Esophagus muscularis mucosa (tissue), 4 donors: ENCODE measurements around the gene PLEK2. TPM values are rescaled to one million over a fixed set of nuclear protein-coding genes. Genes with fewer than 3 reads are reported as not detected.
"Not testable (repeated sequence)": the region's sequence is repeated elsewhere in the genome, so short reads cannot be mapped to it uniquely, and the experiment has no call there.

Experiments
- DNase-seq: peaks from one replicate; pipeline ENCODE4 v3.0.0-alpha.2; 2017; ENCODE audit errors: extremely low spot score
- H3K27ac ChIP-seq, 4 donors: fragments of 200-600 bp; sonication (generic); replicated peaks in 1 of 4; 1 replicate in 3 of 4; 2 replicates in 1 of 4; pipeline ENCODE4 v1.5.1; 2016 to 2019; ENCODE audit warnings: mild to moderate bottlenecking in 1 of 4
- H3K27me3 ChIP-seq, 4 donors: fragments of 200-600 bp; sonication (generic); one replicate each; pipeline versions ENCODE4 v1.5.1 to v1.6.0; 2016 to 2019
- H3K36me3 ChIP-seq, 4 donors: fragments of 200-600 bp; sonication (generic); one replicate each; pipeline ENCODE4 v1.5.1; 2016 to 2019
- H3K4me1 ChIP-seq, 4 donors: fragments of 200-600 bp; sonication (generic); one replicate each; pipeline ENCODE4 v1.5.1; 2016 to 2019
- H3K4me3 ChIP-seq, 4 donors: fragments of 200-600 bp; sonication (generic); 1 replicate in 2 of 4; 2 replicates in 2 of 4; pipeline ENCODE4 v1.5.1; 2016 to 2019; ENCODE audit warnings: mild to moderate bottlenecking in 4 of 4, moderate library complexity in 1 of 4
- H3K9me3 ChIP-seq, 4 donors: fragments of 200-600 bp; sonication (generic); 1 replicate in 3 of 4; 2 replicates in 1 of 4; pipeline ENCODE4 v1.5.1; 2016 to 2019
- EP300 ChIP-seq: sonication (generic); formaldehyde crosslinking; IDR thresholded peaks from one replicate; pipeline ENCODE4 v1.6.1; 2017; ENCODE audit warnings: antibody characterized with exemption
- POLR2A ChIP-seq: fragments of 450-650 bp; IDR thresholded peaks from one replicate; pipeline ENCODE4 v1.6.1; 2017; ENCODE audit warnings: antibody characterized with exemption, moderate library complexity, mild to moderate bottlenecking, low read depth
- POLR2AphosphoS5 ChIP-seq, 2 donors: sonication (generic); formaldehyde crosslinking; IDR thresholded peaks; one replicate each; pipeline ENCODE4 v1.6.1; 2017; ENCODE audit warnings: antibody characterized with exemption in 2 of 2
- WGBS: methylation state at CpG from one replicate; pipeline ENCODE4 v1.1.5; 2018; 5-methylcytosine and 5-hydroxymethylcytosine counted together
- intact Hi-C: fragments of 100-400 bp; cut with DNase I; formaldehyde crosslinking; loops from one replicate; pipeline ENCODE4 v1.15.1; 2023
- total RNA-seq, 4 donors: library from RNA; depleted of rRNA; stranded (reverse); fragments of >200 nt; gene quantifications; one replicate each; pipeline versions ENCODE4 v1.1.0 to v1.2.1, GENCODE V29; 2016
- TF ChIP-seq, protein P1 (sequence below), 3 experiments: fragments of 200-600 bp in 2 of 3; fragments of 450-650 bp in 1 of 3; sonication (generic) in 2 of 3; IDR thresholded peaks; one replicate each; pipeline ENCODE4 v1.5.1; 2017 to 2019; ENCODE audit warnings: antibody characterized with exemption in 3 of 3, mild to moderate bottlenecking in 2 of 3, moderate library complexity in 1 of 3

PLEK2 gene
- total RNA-seq, 4 donors from 2014 or later = 0.40 to 0.66 (median 0.65) TPM; not detected in 1

DNA sequence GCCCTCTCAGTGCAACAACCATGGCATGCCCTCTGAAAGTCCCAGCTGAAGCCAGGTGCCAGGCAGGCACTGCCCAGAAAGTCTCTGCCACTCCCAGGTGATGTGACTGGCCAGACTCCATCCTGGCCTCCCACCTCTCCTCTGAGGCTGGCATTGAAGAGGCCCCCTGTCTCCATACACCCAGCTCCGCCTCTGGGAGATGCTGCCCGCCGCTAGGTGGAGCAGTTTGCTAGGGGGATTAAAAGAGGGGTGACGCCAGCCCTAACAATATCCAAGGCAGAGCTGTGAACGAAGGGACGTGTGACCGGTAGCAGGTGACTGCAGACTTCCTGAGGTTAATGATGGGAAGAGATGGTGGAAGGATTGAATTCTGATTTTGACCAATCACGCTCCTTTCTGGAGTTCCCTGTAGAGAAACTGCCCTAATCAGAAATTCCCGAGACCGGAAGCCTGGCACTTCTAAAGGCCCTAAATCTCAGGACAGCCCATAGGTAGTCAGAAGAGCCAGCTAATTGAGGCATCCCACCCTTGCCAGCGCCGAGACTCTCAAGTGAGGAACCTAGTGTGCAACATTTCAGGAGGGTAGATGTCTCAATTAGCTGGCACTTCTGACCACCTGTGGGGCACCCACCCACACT lies 8.3 kb upstream of the PLEK2 start:
- no peak overlapping the region for H3K4me3 ChIP-seq
- TF ChIP-seq, protein P1, sequence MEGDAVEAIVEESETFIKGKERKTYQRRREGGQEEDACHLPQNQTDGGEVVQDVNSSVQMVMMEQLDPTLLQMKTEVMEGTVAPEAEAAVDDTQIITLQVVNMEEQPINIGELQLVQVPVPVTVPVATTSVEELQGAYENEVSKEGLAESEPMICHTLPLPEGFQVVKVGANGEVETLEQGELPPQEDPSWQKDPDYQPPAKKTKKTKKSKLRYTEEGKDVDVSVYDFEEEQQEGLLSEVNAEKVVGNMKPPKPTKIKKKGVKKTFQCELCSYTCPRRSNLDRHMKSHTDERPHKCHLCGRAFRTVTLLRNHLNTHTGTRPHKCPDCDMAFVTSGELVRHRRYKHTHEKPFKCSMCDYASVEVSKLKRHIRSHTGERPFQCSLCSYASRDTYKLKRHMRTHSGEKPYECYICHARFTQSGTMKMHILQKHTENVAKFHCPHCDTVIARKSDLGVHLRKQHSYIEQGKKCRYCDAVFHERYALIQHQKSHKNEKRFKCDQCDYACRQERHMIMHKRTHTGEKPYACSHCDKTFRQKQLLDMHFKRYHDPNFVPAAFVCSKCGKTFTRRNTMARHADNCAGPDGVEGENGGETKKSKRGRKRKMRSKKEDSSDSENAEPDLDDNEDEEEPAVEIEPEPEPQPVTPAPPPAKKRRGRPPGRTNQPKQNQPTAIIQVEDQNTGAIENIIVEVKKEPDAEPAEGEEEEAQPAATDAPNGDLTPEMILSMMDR (IDR thresholded peaks at IDR 0.05) = peak in 1 of 3 experiments; percentile 17
- TF ChIP-seq POLR2AphosphoS5 (IDR thresholded peaks at IDR 0.05) (no peak), EP300 (no peak)
- H3K27me3 ChIP-seq = peaks cover 0 to 13% (median 0%) of the 10 kb centered on the region in 4 donors
- 78% methylated on average over 10 of the region's 12 CpGs for WGBS
- intact Hi-C loops = no loop called here
- no peaks in the 10 kb centered on the region for H3K36me3 ChIP-seq
- H3K9me3 ChIP-seq = no peaks in the 10 kb centered on the region
- no peaks in the 10 kb centered on the region for H3K4me1 ChIP-seq
- no peak for DNase-seq
- no peak overlapping the region for H3K27ac ChIP-seq

GRCh38 chr14:67418401-67419191 lies 6.6 kb upstream of the PLEK2 start:
- H3K27ac ChIP-seq = no peak overlapping the region
- peaks cover 0 to 8% (median 0%) of the 10 kb centered on the region in 4 donors for H3K27me3 ChIP-seq
- no peaks in the 10 kb centered on the region for H3K36me3 ChIP-seq
- H3K4me1 ChIP-seq = no peaks in the 10 kb centered on the region
- H3K4me3 ChIP-seq = no peak overlapping the region
- WGBS = 68% methylated on average over 5 of the region's 11 CpGs
- no peak for DNase-seq
- TF ChIP-seq POLR2A = no peak
- no peak for TF ChIP-seq EP300
- no peak for TF ChIP-seq POLR2AphosphoS5 (IDR thresholded peaks at IDR 0.05)
- TF ChIP-seq, protein P1 (IDR thresholded peaks at IDR 0.05) = no peak
- H3K9me3 ChIP-seq = no peaks in the 10 kb centered on the region
- intact Hi-C loops = no loop called here

GRCh38 chr14:67417633-67418032 lies 5.7 kb upstream of the PLEK2 start:
- Histone ChIP-seq H3K36me3 (no peaks in the 10 kb centered on the region), H3K4me3 (no peak overlapping the region), H3K4me1 (no peaks in the 10 kb centered on the region), H3K27me3 (peaks cover 0 to 14% (median 0%) of the 10 kb centered on the region in 4 donors), H3K27ac (no peak overlapping the region), H3K9me3 (no peaks in the 10 kb centered on the region)
- TF ChIP-seq, protein P1 (IDR thresholded peaks at IDR 0.05) = no peak
- TF ChIP-seq EP300 (no peak), POLR2A (no peak), POLR2AphosphoS5 (IDR thresholded peaks at IDR 0.05) (no peak)
- 100% methylated on average over 2 of the region's 3 CpGs for WGBS
- intact Hi-C loops = no loop called here
- no peak for DNase-seq

GRCh38 chr14:67416810-67417209 lies 4.8 kb upstream of the PLEK2 start:
- Histone ChIP-seq H3K27ac (no peak overlapping the region), H3K9me3 (no peaks in the 10 kb centered on the region), H3K36me3 (no peaks in the 10 kb centered on the region), H3K4me1 (peaks cover 4 to 6% (median 5%) of the 10 kb centered on the region in 4 donors), H3K27me3 (peaks cover 0 to 22% (median 7%) of the 10 kb centered on the region in 4 donors), H3K4me3 (no peak overlapping the region)
- 79% methylated on average over 2 of the region's 2 CpGs for WGBS
- TF ChIP-seq POLR2A = no peak
- no peak for TF ChIP-seq EP300
- TF ChIP-seq POLR2AphosphoS5 (IDR thresholded peaks at IDR 0.05) = no peak
- DNase-seq = no peak
- intact Hi-C loops = no loop called here

DNA sequence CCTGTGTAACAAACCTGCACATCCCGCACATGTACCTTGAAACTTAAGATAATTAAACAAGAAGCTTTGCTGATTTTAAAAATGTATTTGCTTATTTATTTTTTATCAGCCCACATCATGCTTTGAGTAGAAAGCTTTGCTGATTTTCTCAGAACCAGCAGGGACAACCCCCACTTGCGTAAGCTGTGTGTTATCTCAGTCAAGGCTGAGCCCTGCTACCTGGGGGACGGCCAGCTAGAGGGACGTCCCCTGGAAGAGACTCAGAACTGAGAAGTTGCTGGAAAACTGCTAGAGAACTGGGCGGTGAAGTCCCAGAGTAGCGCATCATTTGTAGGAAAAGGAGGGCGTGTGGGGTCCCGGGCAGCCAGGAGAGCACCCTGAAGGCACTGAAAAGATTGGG lies 4.1 kb upstream of the PLEK2 start:
- Histone ChIP-seq H3K27me3 (peaks cover 0 to 29% (median 11%) of the 10 kb centered on the region in 4 donors), H3K4me3 (no peak overlapping the region), H3K27ac (no peak overlapping the region), H3K9me3 (no peaks in the 10 kb centered on the region), H3K4me1 (peaks cover 8 to 10% (median 9%) of the 10 kb centered on the region in 4 donors), H3K36me3 (no peaks in the 10 kb centered on the region)
- 72% methylated on average over 8 of the region's 8 CpGs for WGBS
- TF ChIP-seq, protein P1 (IDR thresholded peaks at IDR 0.05) = no peak
- TF ChIP-seq EP300 = no peak
- no peak for TF ChIP-seq POLR2A
- intact Hi-C loops = no loop called here
- no peak for DNase-seq

DNA sequence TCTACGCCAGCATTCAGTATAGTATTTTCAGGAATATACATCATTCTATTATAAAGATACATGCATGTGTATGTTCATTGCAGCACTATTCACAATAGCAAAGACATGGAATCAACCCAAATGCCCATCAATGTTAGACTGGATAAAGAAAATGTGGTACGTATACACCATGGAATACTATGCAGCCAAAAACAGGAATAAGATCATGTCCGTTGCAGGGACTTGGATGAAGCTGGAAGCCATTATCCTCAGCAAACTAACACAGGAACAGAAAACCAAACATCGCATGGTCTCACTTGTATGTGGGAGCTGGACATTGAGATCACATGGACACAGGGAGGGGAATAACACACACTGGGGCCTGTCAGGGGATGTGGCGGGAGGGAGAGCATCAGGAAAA lies 3.6 kb upstream of the PLEK2 start:
- H3K36me3 ChIP-seq, H3K9me3 ChIP-seq, H3K4me3 ChIP-seq, H3K4me1 ChIP-seq, H3K27ac ChIP-seq, DNase-seq, intact Hi-C loops: not testable (repeated sequence)
- 90% methylated on average over 5 of the region's 5 CpGs for WGBS
- H3K27me3 ChIP-seq = peaks cover 0 to 34% (median 11%) of the 10 kb centered on the region in 4 donors
